Duodenal mucosa (tissue), 2 donors: ENCODE results near the gene DDX1.

Experiments used
- H3K27ac ChIP-seq: one replicate; pipeline ENCODE4 v1.7.0; 2013; ENCODE audit warnings: low read depth, low read length
- H3K27me3 ChIP-seq, 2 donors: one replicate each; pipeline ENCODE4 v1.7.0; 2013; ENCODE audit warnings: low read length in 2 of 2, control low read depth in 1 of 2; ENCODE audit not compliant: insufficient read depth in 2 of 2, control insufficient read depth in 1 of 2
- H3K36me3 ChIP-seq, 2 donors: one replicate each; pipeline ENCODE4 v1.7.0; 2013; ENCODE audit warnings: low read length in 2 of 2, control low read depth in 1 of 2; ENCODE audit not compliant: insufficient read depth in 2 of 2, control insufficient read depth in 1 of 2
- H3K4me1 ChIP-seq, 2 donors: one replicate each; pipeline ENCODE4 v1.7.0; 2013; ENCODE audit warnings: low read length in 2 of 2, control low read depth in 1 of 2; ENCODE audit not compliant: insufficient read depth in 2 of 2, control insufficient read depth in 1 of 2
- H3K4me3 ChIP-seq, 2 donors: one replicate each; pipeline ENCODE4 v1.7.0; 2013; ENCODE audit warnings: low read length in 2 of 2, low read depth in 1 of 2
- H3K9ac ChIP-seq, 2 donors: one replicate each; pipeline ENCODE4 v1.7.0; 2013; ENCODE audit warnings: low read length in 2 of 2, low read depth in 1 of 2
- H3K9me3 ChIP-seq, 2 donors: one replicate each; pipeline ENCODE4 v1.7.0; 2013; ENCODE audit warnings: low read length in 2 of 2, control low read depth in 1 of 2; ENCODE audit not compliant: control insufficient read depth in 1 of 2

DDX1 gene

DNA sequence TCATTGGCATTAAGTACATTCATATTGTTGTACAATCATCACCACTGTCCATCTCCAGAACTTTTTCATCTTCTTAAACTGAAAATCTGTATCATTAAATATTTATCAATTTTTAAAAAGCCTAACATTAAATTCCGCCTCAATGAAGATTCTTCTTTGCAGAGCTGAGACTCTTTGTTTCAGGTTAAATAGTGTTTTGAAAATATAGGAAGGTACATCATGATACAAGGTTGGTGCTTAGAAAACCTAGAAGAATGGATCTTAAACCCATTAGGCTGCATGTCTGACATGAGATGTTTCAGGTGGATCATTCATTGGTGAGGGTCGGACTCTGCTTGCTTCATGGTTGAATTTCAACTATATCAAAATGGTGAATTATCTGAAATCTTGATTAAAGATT, 30.5 kb downstream of the DDX1 start:
- Histone ChIP-seq H3K27me3 (no peaks in the 10 kb centered on the region), H3K4me1 (no peaks in the 10 kb centered on the region), H3K4me3 (no peak overlapping the region), H3K36me3 (peaks cover 45 to 84% of the 10 kb centered on the region in 2 donors), H3K27ac (no peak overlapping the region), H3K9ac (no peak overlapping the region), H3K9me3 (no peaks in the 10 kb centered on the region)

DNA sequence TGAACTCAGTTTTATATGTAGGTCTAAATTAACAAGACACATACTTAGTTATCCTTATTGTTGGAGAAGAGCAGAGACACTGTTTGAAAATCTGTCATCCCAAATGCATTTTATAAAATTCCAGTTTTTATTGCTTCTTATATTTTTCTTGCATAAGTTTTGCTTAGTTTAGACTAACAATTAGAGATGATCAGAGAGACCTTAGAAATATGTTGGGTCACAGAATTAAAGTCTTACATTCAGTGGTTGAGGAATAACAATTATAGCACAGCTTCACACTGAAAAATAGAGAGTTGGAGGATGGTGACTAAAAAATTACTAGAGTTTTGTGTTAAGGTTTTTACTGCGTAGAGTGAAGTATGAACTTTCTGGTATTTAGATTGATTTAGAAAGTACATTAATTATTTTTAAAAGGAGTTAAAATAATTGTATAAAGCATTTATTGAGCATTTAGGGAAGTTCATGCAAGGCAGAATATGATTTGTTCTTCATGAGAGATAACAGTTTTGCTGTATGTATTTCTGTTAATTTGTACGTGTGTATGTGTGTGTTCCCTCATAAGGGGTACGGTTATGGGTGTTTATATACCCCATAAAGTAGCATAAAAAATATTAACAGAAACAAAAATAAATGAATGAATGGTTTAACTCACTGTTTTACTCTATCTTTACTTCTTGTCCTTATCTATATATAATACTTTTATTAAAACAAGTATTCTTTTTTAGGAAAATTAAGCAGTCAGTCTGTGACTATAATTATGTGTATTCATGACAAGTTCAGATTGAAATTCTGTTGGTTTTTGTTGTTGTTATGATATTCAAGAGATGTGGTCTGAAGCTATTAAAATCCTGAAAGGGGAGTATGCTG, 31.2 kb downstream of the DDX1 start:
- Histone ChIP-seq H3K4me3 (no peak overlapping the region), H3K27ac (no peak overlapping the region), H3K9me3 (no peaks in the 10 kb centered on the region), H3K27me3 (no peaks in the 10 kb centered on the region), H3K4me1 (no peaks in the 10 kb centered on the region), H3K9ac (no peak overlapping the region), H3K36me3 (peaks cover 52 to 91% of the 10 kb centered on the region in 2 donors)

DNA sequence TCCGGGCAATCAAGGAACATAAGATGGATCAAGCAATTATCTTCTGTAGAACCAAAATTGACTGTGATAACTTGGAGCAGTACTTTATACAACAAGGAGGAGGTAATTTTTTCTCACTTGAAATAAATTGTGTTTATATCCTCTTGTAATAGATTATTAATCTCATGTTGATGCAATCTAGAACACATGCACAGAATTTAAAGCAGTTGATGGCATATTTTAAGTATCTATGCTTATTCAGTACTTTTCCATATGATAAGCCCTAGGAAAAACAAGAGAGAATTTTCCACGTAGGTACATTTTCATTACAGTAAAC, 31.8 kb downstream of the DDX1 start:
- no peak overlapping the region for H3K27ac ChIP-seq
- peaks cover 46 to 88% of the 10 kb centered on the region in 2 donors for H3K36me3 ChIP-seq
- no peaks in the 10 kb centered on the region for H3K9me3 ChIP-seq
- H3K4me3 ChIP-seq: no peak overlapping the region
- H3K4me1 ChIP-seq: no peaks in the 10 kb centered on the region
- H3K9ac ChIP-seq: no peak overlapping the region
- no peaks in the 10 kb centered on the region for H3K27me3 ChIP-seq

DNA sequence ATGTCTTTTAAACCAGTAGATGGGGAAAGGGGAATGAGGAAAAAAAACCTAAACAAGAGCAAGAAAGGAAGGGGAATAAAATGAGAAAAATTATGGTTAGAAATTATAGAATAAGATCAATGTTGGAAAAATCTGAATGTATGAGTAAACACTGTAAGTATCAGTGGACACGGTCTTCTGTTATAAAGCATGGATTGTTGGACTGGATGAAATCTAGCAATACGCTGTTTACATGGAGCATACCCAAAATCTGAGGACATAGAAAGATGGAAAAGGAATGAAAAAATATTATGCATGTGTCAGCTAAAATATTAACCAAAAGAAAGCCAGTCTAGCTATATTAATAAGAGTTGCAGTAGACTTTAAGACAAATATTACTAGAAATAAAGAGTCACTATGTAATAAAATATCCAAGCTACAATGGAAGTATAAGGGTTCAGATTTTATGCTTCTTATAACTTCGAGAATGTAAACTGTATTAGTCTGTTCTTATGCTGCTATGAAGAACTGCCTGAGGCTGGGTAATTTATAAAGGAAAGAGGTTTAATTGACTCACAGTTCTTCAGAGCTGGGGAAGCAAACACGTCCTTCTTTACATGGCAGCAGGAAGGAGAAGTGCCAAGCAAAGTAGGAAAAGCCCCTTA, 32.4 kb downstream of the DDX1 start:
- Histone ChIP-seq H3K9me3 (no peaks in the 10 kb centered on the region), H3K4me3 (no peak overlapping the region), H3K27me3 (no peaks in the 10 kb centered on the region), H3K27ac (no peak overlapping the region), H3K9ac (no peak overlapping the region), H3K4me1 (no peaks in the 10 kb centered on the region), H3K36me3 (peaks cover 41 to 84% of the 10 kb centered on the region in 2 donors)

DNA sequence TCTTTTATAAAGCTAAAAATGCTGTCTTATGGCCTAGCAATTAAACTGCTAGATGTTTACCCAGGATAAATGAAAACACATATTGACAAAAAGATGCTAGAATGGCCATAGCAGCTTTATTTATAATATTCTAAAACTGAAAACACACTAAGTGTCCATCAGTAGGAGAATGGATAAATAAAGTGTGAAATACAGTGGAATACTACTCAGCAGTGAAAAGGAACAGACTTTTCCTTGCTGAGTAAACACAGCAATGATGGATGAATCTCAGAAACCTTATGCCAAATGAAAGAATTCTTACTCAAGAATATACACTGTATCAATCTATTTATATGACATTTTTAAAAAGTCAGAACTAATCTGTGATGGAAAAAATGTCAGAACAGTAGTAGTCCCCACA, 33.2 kb downstream of the DDX1 start:
- Histone ChIP-seq H3K4me3 (no peak overlapping the region), H3K9me3 (no peaks in the 10 kb centered on the region), H3K36me3 (peaks cover 35 to 84% of the 10 kb centered on the region in 2 donors), H3K4me1 (no peaks in the 10 kb centered on the region), H3K9ac (no peak overlapping the region), H3K27ac (no peak overlapping the region), H3K27me3 (no peaks in the 10 kb centered on the region)

DNA sequence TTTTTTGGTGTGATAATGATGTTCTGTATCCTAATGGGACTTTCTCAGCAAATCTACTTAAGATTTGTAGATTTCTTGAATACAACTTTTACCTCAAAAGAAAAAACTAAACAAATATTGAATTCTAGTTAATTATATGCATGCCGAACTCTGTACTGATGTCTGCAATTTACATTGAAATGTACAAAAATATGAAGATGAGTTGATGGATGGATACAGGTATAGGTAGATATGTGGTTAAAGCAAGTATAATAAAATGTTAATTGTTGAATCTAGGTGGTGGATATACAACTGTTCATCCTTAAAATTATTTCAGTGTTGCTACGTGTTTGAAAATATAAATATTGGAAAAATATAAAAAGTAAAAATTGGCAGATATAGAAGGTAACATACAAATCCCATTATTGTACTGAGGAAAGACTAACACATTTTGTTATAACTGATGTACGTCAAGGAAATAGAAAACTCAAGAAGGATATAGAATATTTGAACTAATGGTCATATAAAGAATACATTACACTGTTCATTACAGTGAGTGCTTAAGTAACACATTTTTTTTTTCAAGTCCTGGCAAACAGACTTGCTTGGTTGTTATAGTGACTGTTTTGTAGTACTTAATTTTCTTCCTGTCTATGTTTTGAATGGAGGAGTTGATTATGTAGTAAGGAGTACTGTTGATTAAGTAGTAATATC, 33.8 kb downstream of the DDX1 start:
- H3K9ac ChIP-seq: no peak overlapping the region
- H3K4me3 ChIP-seq: no peak overlapping the region
- H3K36me3 ChIP-seq: peaks cover 35 to 85% of the 10 kb centered on the region in 2 donors
- H3K27ac ChIP-seq: no peak overlapping the region
- H3K9me3 ChIP-seq: no peaks in the 10 kb centered on the region
- H3K27me3 ChIP-seq: no peaks in the 10 kb centered on the region
- H3K4me1 ChIP-seq: no peaks in the 10 kb centered on the region

DNA sequence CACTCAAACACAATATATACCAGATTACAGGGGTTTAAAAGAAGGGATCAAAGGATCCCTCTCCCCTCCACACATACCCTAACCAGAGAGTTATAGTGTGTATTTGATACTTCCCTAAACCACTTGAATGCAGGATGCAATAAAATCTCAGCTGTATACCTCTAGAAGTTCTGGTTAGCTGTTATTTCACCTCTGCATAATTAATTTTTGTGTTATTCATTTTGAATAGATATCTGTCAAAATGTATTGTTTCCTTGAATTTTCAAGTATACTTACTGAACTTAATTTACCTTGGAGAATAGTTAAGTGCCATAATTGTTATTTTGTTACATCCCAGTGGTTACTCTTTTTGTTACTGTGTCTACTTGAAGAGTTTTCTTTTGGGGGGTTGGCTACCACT, 34.5 kb downstream of the DDX1 start:
- no peaks in the 10 kb centered on the region for H3K4me1 ChIP-seq
- H3K36me3 ChIP-seq: peaks cover 38 to 87% of the 10 kb centered on the region in 2 donors
- no peak overlapping the region for H3K9ac ChIP-seq
- no peak overlapping the region for H3K4me3 ChIP-seq
- no peaks in the 10 kb centered on the region for H3K9me3 ChIP-seq
- H3K27ac ChIP-seq: no peak overlapping the region
- no peaks in the 10 kb centered on the region for H3K27me3 ChIP-seq

DNA sequence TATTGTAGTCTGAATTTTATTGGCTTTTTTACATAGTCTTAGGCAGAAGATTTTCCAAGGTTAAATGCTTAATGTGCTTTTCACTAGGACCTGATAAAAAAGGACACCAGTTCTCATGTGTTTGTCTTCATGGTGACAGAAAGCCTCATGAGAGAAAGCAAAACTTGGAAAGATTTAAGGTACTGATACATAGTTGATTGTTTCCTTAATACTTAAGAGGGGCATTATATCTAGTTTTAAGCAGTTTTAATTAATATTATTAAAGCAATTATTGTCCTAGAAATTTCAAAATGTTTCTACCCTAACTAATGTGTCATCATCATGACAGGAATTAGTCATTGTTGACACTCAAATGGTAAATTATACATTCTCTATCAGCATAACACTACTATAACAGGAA, 35.3 kb downstream of the DDX1 start:
- Histone ChIP-seq H3K4me3 (no peak overlapping the region), H3K9me3 (no peaks in the 10 kb centered on the region), H3K27ac (no peak overlapping the region), H3K27me3 (no peaks in the 10 kb centered on the region), H3K9ac (no peak overlapping the region), H3K4me1 (no peaks in the 10 kb centered on the region), H3K36me3 (peaks cover 44 to 87% of the 10 kb centered on the region in 2 donors)

DNA sequence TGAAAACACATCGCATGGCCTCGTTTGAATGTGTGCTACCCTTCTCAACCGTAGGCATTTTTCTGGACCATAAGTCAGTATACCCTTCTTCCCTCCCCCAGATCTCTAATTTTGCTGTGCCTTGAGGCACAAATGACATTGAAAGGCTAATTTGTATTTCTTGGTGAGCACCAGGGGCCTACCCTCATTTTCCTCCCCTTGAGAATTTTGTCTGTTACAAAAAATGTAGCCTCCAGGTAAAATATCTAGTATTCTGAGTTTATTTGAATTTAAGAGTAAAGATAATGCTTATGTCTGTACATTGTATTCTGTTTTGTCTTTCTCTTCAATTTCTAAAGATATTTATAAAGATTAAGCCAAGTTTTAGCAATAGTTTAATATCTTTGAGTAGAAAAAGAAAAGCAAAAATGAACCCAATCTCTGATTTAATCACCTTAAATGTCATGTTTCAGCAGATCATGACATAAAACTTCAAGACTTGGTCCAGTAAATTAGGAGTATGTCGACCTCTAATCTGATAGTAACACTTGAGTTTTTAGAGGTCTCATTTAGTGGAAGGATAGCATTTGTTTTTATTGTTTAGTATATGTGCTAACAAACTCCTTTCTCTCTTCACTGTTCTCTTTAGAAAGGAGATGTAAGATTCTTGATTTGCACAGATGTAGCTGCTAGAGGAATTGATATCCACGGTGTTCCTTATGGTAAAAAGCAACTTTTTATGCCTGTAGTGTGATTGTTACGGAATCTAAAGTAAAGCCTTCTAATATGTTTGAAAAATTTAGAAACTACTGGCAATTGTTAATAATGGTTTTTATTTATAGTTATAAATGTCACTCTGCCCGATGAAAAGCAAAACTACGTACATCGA, 36.4 kb downstream of the DDX1 start:
- Histone ChIP-seq H3K36me3 (peaks cover 55 to 88% of the 10 kb centered on the region in 2 donors), H3K9ac (no peak overlapping the region), H3K4me1 (no peaks in the 10 kb centered on the region), H3K4me3 (no peak overlapping the region), H3K9me3 (no peaks in the 10 kb centered on the region), H3K27ac (no peak overlapping the region), H3K27me3 (no peaks in the 10 kb centered on the region)
